ENCODE results near the gene LARGE1.

The LARGE1 gene

GRCh38 chr22:33786149-33786548, 134.1 kb downstream of the LARGE1 start:
- in situ Hi-C loops (cut with HindIII; ENCODE audit: low sequenced_read_pairs): no loop called here

- in situ Hi-C loops (cut with HindIII; ENCODE audit: low sequenced_read_pairs): no loop called here
Measured at GRCh38 chr22:33785283-33785968, 134.8 kb downstream of the LARGE1 start.

GRCh38 chr22:33781411-33781810, 138.9 kb downstream of the LARGE1 start:
- in situ Hi-C loops (cut with HindIII; ENCODE audit: low sequenced_read_pairs): no loop called here

GRCh38 chr22:33780531-33781136, 139.6 kb downstream of the LARGE1 start:
- in situ Hi-C loops (cut with HindIII; ENCODE audit: low sequenced_read_pairs): no loop called here

- in situ Hi-C loops (cut with HindIII; ENCODE audit: low sequenced_read_pairs): no loop called here
Measured at GRCh38 chr22:33779243-33779642, 141.0 kb downstream of the LARGE1 start.

GRCh38 chr22:33776491-33776890, 143.8 kb downstream of the LARGE1 start:
- in situ Hi-C loops (cut with HindIII; ENCODE audit: low sequenced_read_pairs): no loop called here

- in situ Hi-C loops (cut with HindIII; ENCODE audit: low sequenced_read_pairs): no loop called here
Measured at GRCh38 chr22:33774781-33775180, 145.5 kb downstream of the LARGE1 start.

GRCh38 chr22:33772745-33773144, 147.5 kb downstream of the LARGE1 start:
- in situ Hi-C loops (cut with HindIII; ENCODE audit: low sequenced_read_pairs): no loop called here

GRCh38 chr22:33771136-33771535, 149.1 kb downstream of the LARGE1 start:
- in situ Hi-C loops (cut with HindIII; ENCODE audit: low sequenced_read_pairs): no loop called here

GRCh38 chr22:33770723-33771122, 149.6 kb downstream of the LARGE1 start:
- in situ Hi-C loops (cut with HindIII; ENCODE audit: low sequenced_read_pairs): no loop called here

- in situ Hi-C loops (cut with HindIII; ENCODE audit: low sequenced_read_pairs): no loop called here
Measured at GRCh38 chr22:33766091-33766490, 154.2 kb downstream of the LARGE1 start.

- in situ Hi-C loops (cut with HindIII; ENCODE audit: low sequenced_read_pairs): no loop called here
Measured at GRCh38 chr22:33758961-33759360, 161.3 kb downstream of the LARGE1 start.

GRCh38 chr22:33757802-33758483, 162.3 kb downstream of the LARGE1 start:
- in situ Hi-C loops (cut with HindIII; ENCODE audit: low sequenced_read_pairs): no loop called here

- in situ Hi-C loops (cut with HindIII; ENCODE audit: low sequenced_read_pairs): no loop called here
Measured at GRCh38 chr22:33757041-33757801, 163.1 kb downstream of the LARGE1 start.

- in situ Hi-C loops (cut with HindIII; ENCODE audit: low sequenced_read_pairs): no loop called here
Measured at GRCh38 chr22:33756508-33756949, 163.7 kb downstream of the LARGE1 start.

- in situ Hi-C loops (cut with HindIII; ENCODE audit: low sequenced_read_pairs): no loop called here
Measured at GRCh38 chr22:33748714-33749113, 171.6 kb downstream of the LARGE1 start.

- in situ Hi-C loops (cut with HindIII; ENCODE audit: low sequenced_read_pairs): no loop called here
Measured at GRCh38 chr22:33747576-33748180, 172.6 kb downstream of the LARGE1 start.

GRCh38 chr22:33747029-33747428, 173.2 kb downstream of the LARGE1 start:
- in situ Hi-C loops (cut with HindIII; ENCODE audit: low sequenced_read_pairs): no loop called here

GRCh38 chr22:33746501-33746928, 173.8 kb downstream of the LARGE1 start:
- in situ Hi-C loops (cut with HindIII; ENCODE audit: low sequenced_read_pairs): no loop called here

- in situ Hi-C loops (cut with HindIII; ENCODE audit: low sequenced_read_pairs): no loop called here
Measured at GRCh38 chr22:33745501-33745900, 174.8 kb downstream of the LARGE1 start.

- in situ Hi-C loops (cut with HindIII; ENCODE audit: low sequenced_read_pairs): no loop called here
Measured at GRCh38 chr22:33743756-33744155, 176.5 kb downstream of the LARGE1 start.

Data from DLD1 (cell line).